H9 (cell line): Measurements from ENCODE around the gene MPV17L2. TPM values are rescaled to one million over a fixed set of nuclear protein-coding genes. Genes with fewer than 3 reads are reported as not detected.

ENCODE experiments used
- DNase-seq: peaks from one replicate; pipeline ENCODE4 v3.0.0-alpha.2; 2017
- H2AFZ ChIP-seq: one replicate; pipeline ENCODE4 v1.6.1; 2013; ENCODE audit warnings: mild to moderate bottlenecking, low read length, control low read depth, moderate library complexity
- H2AK5ac ChIP-seq: 2 replicates; pipeline ENCODE4 v1.6.1; 2013; ENCODE audit warnings: low read length, control low read depth, mixed read lengths; ENCODE audit not compliant: insufficient read length
- H2BK120ac ChIP-seq: one replicate; pipeline ENCODE4 v1.6.1; 2013; ENCODE audit warnings: low read depth, mild to moderate bottlenecking, low read length, control low read depth, inconsistent platforms; ENCODE audit not compliant: poor library complexity, severe bottlenecking
- H2BK12ac ChIP-seq: 2 replicates; pipeline ENCODE4 v1.6.1; 2013; ENCODE audit warnings: low read length, control low read depth, mixed read lengths, low read depth; ENCODE audit not compliant: insufficient read length
- H2BK15ac ChIP-seq: 2 replicates; pipeline ENCODE4 v1.6.1; 2013; ENCODE audit warnings: low read depth, low read length, control low read depth
- H2BK20ac ChIP-seq: one replicate; pipeline ENCODE4 v1.6.1; 2013; ENCODE audit warnings: low read depth, mild to moderate bottlenecking, low read length, control low read depth, inconsistent platforms; ENCODE audit not compliant: poor library complexity, severe bottlenecking
- H2BK5ac ChIP-seq: 2 replicates; pipeline ENCODE4 v1.6.1; 2013; ENCODE audit warnings: low read length, control low read depth, mixed read lengths; ENCODE audit not compliant: insufficient read length
- H3K14ac ChIP-seq: 2 replicates; pipeline ENCODE4 v1.6.1; 2013; ENCODE audit warnings: low read length, control low read depth; ENCODE audit not compliant: insufficient read depth
- H3K18ac ChIP-seq: 2 replicates; pipeline ENCODE4 v1.6.1; 2013; ENCODE audit warnings: low read depth, mild to moderate bottlenecking, mixed read lengths, low read length, control low read depth; ENCODE audit not compliant: insufficient read length
- H3K23ac ChIP-seq: 2 replicates; pipeline ENCODE4 v1.6.1; 2013; ENCODE audit warnings: low read length, control low read depth, mixed read lengths, low read depth; ENCODE audit not compliant: insufficient read length
- H3K23me2 ChIP-seq: 2 replicates; pipeline ENCODE4 v1.6.1; 2013; ENCODE audit warnings: low read depth, mild to moderate bottlenecking, mixed read lengths, low read length, control low read depth; ENCODE audit not compliant: insufficient read length, poor library complexity, severe bottlenecking
- H3K27ac ChIP-seq: 2 replicates; pipeline ENCODE4 v1.5.1; 2013; ENCODE audit warnings: low read length, control low read depth, mixed read lengths, low read depth; ENCODE audit not compliant: insufficient read length
- H3K27me3 ChIP-seq: 2 replicates; pipeline ENCODE4 v1.6.1; 2013; ENCODE audit warnings: low read length, control low read depth, inconsistent platforms; ENCODE audit not compliant: insufficient read depth
- H3K4ac ChIP-seq: 2 replicates; pipeline ENCODE4 v1.6.1; 2013; ENCODE audit warnings: low read depth, mild to moderate bottlenecking, control low read depth, inconsistent platforms, low read length, moderate library complexity
- H3K4me1 ChIP-seq: 2 replicates; pipeline ENCODE4 v1.6.1; 2013; ENCODE audit warnings: low read length, control low read depth, inconsistent platforms; ENCODE audit not compliant: insufficient read depth
- H3K4me2 ChIP-seq: 2 replicates; pipeline ENCODE4 v1.6.1; 2013; ENCODE audit warnings: low read length, control low read depth, mixed read lengths; ENCODE audit not compliant: insufficient read length, insufficient read depth
- H3K56ac ChIP-seq: 2 replicates; pipeline ENCODE4 v1.6.1; 2013; ENCODE audit warnings: low read depth, mild to moderate bottlenecking, mixed read lengths, low read length, control low read depth; ENCODE audit not compliant: insufficient read length
- H3K79me1 ChIP-seq: 2 replicates; pipeline ENCODE4 v1.6.1; 2013; ENCODE audit warnings: low read depth, mild to moderate bottlenecking, moderate library complexity, low read length, control low read depth, inconsistent platforms; ENCODE audit not compliant: insufficient read depth, poor library complexity, severe bottlenecking
- H3K79me2 ChIP-seq: 2 replicates; pipeline ENCODE4 v1.6.1; 2013; ENCODE audit warnings: low read length, control low read depth, inconsistent platforms; ENCODE audit not compliant: insufficient read depth
- H3K9ac ChIP-seq: 2 replicates; pipeline ENCODE4 v1.6.1; 2013; ENCODE audit warnings: low read length, control low read depth, mixed read lengths; ENCODE audit not compliant: insufficient read length; ENCODE audit errors: extremely low read depth
- H3K9me3 ChIP-seq: one replicate; pipeline ENCODE4 v1.6.1; 2013; ENCODE audit warnings: low read depth, low read length, inconsistent platforms; ENCODE audit not compliant: control insufficient read depth
- H3T11ph ChIP-seq: one replicate; pipeline ENCODE4 v1.6.1; 2013; ENCODE audit warnings: mild to moderate bottlenecking, low read length, control low read depth, inconsistent platforms
- H4K20me1 ChIP-seq: one replicate; pipeline ENCODE4 v1.6.1; 2013; ENCODE audit not compliant: control insufficient read depth, insufficient read length, insufficient read depth
- H4K5ac ChIP-seq: 2 replicates; pipeline ENCODE4 v1.6.1; 2013; ENCODE audit warnings: low read depth, mild to moderate bottlenecking, mixed read lengths, low read length, control low read depth; ENCODE audit not compliant: insufficient read length
- H4K8ac ChIP-seq: replicated peaks from 2 replicates; pipeline ENCODE4 v1.6.1; 2013; ENCODE audit warnings: low read length, control low read depth, mixed read lengths, low read depth; ENCODE audit not compliant: insufficient read length
- H4K91ac ChIP-seq: 2 replicates; pipeline ENCODE4 v1.6.1; 2013; ENCODE audit warnings: low read depth, mild to moderate bottlenecking, moderate library complexity, mixed read lengths, low read length, control low read depth; ENCODE audit not compliant: insufficient read length
- H3K27ac Mint-ChIP-seq, 3 experiments: 2 replicates in 2 of 3; 3 replicates in 1 of 3; pipeline ENCODE4 v1.8.0; 2020 to 2021; ENCODE audit warnings: mixed read lengths in 3 of 3, mild to moderate bottlenecking in 1 of 3, moderate library complexity in 1 of 3
- H3K27me3 Mint-ChIP-seq: 2 replicates; pipeline ENCODE4 v1.8.0; 2021; ENCODE audit warnings: low read depth, mild to moderate bottlenecking, moderate library complexity, mixed read lengths
- H3K36me3 Mint-ChIP-seq, 3 experiments: 2 replicates in 2 of 3; 3 replicates in 1 of 3; pipeline ENCODE4 v1.8.0; 2020 to 2021; ENCODE audit warnings: low read depth in 3 of 3, mixed read lengths in 3 of 3; ENCODE audit not compliant: insufficient read depth in 1 of 3
- H3K4me1 Mint-ChIP-seq, 2 experiments: 2 replicates each; pipeline ENCODE4 v1.8.0; 2020; ENCODE audit warnings: mixed read lengths in 2 of 2
- H3K4me3 Mint-ChIP-seq, 2 experiments: 2 replicates in 1 of 2; 3 replicates in 1 of 2; pipeline ENCODE4 v1.8.0; 2020 to 2021; ENCODE audit warnings: mild to moderate bottlenecking in 2 of 2, mixed read lengths in 2 of 2, moderate library complexity in 1 of 2
- H3K9me3 Mint-ChIP-seq, 2 experiments: 2 replicates in 1 of 2; 3 replicates in 1 of 2; pipeline ENCODE4 v1.8.0; 2020; ENCODE audit warnings: mild to moderate bottlenecking in 2 of 2, mixed read lengths in 2 of 2, moderate library complexity in 1 of 2
- CTCF ChIP-seq: fragments of 200-600 bp; sonication (generic); conservative IDR thresholded peaks from 3 replicates; pipeline ENCODE4 v1.8.0; 2021; ENCODE audit warnings: antibody characterized with exemption, mild to moderate bottlenecking
- WGBS: extraction: QIAGEN DNeasy Blood & Tissue Kit; methylation state at CpG from one replicate; pipeline ENCODE4 v1.1.7; 2013; ENCODE audit warnings: missing lambda C conversion rate, low lambda C conversion rate, mixed read lengths; ENCODE audit not compliant: insufficient read length; ENCODE audit errors: extremely low coverage; 5-methylcytosine and 5-hydroxymethylcytosine counted together
- total RNA-seq: library from RNA; stranded (reverse); gene quantifications from 2 replicates; pipeline ENCODE4 v1.2.1, GENCODE V29; 2021

The MPV17L2 gene
- total RNA-seq, 1 experiment from 2014 or later, result 26.4 TPM

GRCh38 chr19:18194554-18195238, 1.7 kb downstream of the MPV17L2 start:
- Histone ChIP-seq H3K4me1 (no peaks in the 10 kb centered on the region; the same call in 1 of the 2 replicates), H3K14ac (no peak overlapping the region), H2AFZ (no peak overlapping the region), H3T11ph (no peak overlapping the region), H3K27me3 (no peaks in the 10 kb centered on the region), H4K5ac (no peak overlapping the region), H2BK5ac (no peak overlapping the region), H3K4ac (no peak overlapping the region), H4K91ac (no peak overlapping the region), H3K23ac (no peak overlapping the region), H3K23me2 (peaks cover 8% of the 10 kb centered on the region), H2AK5ac (no peak overlapping the region), H2BK120ac (no peak overlapping the region), H3K4me2 (peak overlapping the region; percentile 87), H3K18ac (no peak overlapping the region), H2BK20ac (no peak overlapping the region), H4K8ac (no peak overlapping the region), H3K9ac (peak overlapping the region; percentile 5), H4K20me1 (no peaks in the 10 kb centered on the region), H3K27ac (no peak overlapping the region), H2BK15ac (no peak overlapping the region), H3K56ac (no peak overlapping the region), H3K79me2 (peaks cover 2% of the 10 kb centered on the region; the same call in 1 of the 2 replicates), H3K9me3 (no peaks in the 10 kb centered on the region), H3K79me1 (peaks cover 6% of the 10 kb centered on the region), H2BK12ac (no peak overlapping the region)
- H3K36me3 Mint-ChIP-seq, result peaks cover 14 to 32% (median 32%) of the 10 kb centered on the region in 3 experiments
- TF ChIP-seq CTCF, result no peak
- H3K27ac Mint-ChIP-seq, result 0 out of 7 replicates have a peak overlapping the region, but pooled peaks of 2 of the 3 experiments have one; percentile 21 to 34
- peaks cover 17 to 20% of the 10 kb centered on the region in 2 experiments for H3K4me1 Mint-ChIP-seq
- no peaks in the 10 kb centered on the region; the same call in 1 of the 2 replicates for H3K27me3 Mint-ChIP-seq
- WGBS, result no CpG with 5 or more reads among the region's 27 CpGs
- no peaks in the 10 kb centered on the region; a peak in 1 of 5 replicates for H3K9me3 Mint-ChIP-seq
- H3K4me3 Mint-ChIP-seq, result peak overlapping the region; percentile 84 to 90
- peak; percentile 77 for DNase-seq
